Measurements from ENCODE around the gene AGR2.
"Not testable (repeated sequence)": the region's sequence is repeated elsewhere in the genome, so short reads cannot be mapped to it uniquely, and the experiment has no call there.

Gene AGR2

DNA sequence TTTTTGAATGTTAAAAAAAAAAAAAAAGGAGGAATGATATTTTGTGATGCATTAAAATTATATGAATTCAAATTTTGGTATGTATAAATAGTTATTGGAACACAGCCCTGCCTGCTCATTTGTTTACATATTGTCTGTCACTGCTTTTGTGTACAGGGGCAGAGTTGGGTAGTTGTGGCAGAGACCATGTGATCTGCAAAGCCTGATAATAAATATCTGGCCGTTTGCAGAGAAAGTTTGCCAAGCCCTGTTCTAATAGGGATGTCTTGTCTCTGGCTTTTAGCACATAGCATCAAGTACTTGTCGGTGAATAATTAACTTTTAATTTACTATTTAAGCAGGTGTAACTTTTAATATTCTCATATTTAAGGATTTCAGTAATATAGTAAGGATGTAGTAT is 31.5 kb downstream of the AGR2 start:
- DNase-seq = no peak

GRCh38 chr7:16770657-16771329 is 34.0 kb downstream of the AGR2 start:
- DNase-seq = no peak

DNA sequence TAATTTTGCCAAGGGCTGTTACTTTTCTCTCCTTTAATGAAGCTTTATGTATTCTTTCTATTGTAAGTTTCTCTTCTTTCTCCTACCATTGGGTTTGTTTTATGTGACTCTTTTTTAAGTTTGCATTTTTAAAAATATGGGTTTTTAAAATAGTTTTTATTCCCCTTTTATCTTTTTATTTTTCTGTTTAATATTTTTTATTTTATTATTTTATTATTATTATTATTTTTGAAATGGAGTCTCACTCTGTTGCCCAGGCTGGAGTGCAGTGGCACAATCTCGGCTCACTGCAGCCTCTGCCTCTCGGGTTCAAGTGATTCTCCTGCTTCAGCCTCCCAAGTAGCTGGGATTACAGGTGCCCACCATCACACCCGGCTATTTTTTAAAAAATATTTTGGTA is 34.8 kb downstream of the AGR2 start:
- DNase-seq = not testable (repeated sequence)

DNA sequence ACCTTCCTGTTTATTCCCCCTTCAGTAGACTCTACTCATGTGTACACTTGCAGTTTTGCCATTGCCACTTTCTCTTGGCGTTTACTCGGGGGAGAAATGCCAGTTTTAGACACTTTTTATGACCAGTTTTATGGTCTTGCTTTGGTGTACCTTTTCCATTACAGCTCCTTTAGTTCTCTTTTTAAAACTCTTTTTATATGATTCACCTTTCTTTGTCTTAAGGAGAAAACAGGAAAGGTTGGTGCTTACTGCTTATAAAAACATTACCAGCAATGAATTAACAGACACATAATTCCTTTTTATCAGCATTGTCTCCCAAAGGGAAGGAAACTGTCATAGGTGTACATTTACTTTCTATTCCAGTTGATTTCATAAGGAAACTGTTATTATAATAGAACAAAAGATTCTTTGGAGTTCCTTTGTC is 39.4 kb downstream of the AGR2 start:
- DNase-seq = no peak

GRCh38 chr7:16764942-16765341 is 39.9 kb downstream of the AGR2 start:
- DNase-seq = no peak

- no peak for DNase-seq
Measured at GRCh38 chr7:16762177-16762576, 42.6 kb downstream of the AGR2 start.

- no peak for DNase-seq
Measured at GRCh38 chr7:16759840-16760239, 45.0 kb downstream of the AGR2 start.

- no peak for DNase-seq
Measured at GRCh38 chr7:16758631-16759611, 45.9 kb downstream of the AGR2 start.

DNA sequence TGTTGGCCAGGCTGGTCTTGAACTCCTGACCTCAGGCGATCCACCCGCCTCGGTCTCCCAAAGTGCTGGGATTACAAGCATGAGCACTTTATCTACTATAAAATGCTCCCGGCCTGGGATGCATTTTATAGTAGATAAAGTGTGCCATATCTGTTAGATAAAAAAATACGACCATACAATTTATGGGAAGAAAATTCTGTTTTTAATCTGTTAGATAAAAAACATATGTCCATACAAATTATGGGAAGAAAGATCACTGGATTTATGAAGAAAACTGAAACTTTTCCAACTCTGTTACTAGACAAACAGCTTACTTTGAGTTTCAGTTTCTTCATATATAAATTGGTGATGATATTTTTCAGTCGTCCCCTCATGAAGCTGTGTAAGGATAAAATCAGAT is 46.8 kb downstream of the AGR2 start:
- DNase-seq = no peak

GRCh38 chr7:16755397-16755796 is 49.4 kb downstream of the AGR2 start:
- no peak for DNase-seq

DNA sequence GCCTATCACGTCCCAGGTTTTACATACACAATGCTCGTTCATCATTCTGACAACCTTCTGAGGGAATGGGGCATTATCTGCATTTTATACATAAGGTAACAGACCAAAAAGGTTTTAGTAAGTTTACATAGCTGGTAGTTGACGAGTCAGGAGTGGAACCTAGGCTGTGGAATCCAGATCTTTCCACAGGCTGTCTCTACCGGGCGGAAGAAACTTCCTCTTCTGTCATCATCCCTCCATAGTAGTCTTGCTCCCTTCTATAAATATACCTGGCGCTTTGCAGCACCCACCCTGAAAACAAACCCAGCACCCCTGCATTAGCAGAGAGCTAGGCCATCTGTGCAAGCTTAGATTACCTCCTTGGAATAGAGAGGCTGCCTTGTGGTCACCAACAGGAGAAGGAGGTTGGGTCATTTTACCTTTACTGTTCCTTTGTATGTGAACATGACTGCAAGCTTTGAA is 49.9 kb downstream of the AGR2 start:
- DNase-seq = no peak

DNA sequence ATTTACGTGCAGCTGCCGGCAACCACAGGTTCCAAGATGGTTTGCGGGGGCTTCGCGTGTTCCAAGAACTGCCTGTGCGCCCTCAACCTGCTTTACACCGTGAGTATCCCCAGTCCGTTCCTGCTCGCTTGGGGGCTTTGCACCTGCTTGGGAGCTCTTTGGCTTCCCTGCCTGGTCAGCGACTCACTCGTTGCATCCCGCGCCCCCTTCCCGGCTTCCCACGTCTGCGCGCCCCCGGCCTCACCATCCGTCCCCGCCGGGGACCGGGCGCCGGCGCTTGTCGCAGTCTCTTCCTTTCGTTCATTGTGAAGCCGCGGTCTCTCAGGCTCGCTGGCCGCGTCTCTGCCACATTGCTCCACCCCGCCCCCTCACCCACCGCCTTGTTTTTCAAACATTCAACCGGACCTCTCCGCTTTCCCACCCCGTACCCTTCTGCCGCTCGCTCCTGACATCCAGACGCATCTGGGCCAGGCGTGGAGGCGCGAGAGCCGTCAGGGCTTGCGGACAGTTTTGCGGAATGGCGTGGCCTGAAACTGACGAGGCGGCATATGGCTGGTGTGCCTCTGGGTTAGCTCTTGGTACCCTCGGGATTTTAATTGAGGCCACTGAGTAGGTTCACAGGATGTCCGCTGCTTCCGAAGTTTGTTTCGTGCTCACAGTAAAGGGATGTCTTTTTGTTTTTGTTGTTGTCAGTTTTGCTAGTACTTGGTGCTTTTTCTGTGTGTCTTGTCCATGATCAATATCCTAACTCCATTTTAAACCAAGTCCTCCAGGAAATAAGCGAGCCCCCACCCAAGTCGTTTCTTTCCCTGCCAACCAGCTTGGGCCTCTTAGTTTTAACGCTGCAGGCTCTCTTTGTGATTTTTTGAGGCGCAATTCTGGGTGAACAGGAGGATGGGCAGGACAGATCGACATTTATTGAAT is 50.6 kb downstream of the AGR2 start:
- no peak for DNase-seq

DNA sequence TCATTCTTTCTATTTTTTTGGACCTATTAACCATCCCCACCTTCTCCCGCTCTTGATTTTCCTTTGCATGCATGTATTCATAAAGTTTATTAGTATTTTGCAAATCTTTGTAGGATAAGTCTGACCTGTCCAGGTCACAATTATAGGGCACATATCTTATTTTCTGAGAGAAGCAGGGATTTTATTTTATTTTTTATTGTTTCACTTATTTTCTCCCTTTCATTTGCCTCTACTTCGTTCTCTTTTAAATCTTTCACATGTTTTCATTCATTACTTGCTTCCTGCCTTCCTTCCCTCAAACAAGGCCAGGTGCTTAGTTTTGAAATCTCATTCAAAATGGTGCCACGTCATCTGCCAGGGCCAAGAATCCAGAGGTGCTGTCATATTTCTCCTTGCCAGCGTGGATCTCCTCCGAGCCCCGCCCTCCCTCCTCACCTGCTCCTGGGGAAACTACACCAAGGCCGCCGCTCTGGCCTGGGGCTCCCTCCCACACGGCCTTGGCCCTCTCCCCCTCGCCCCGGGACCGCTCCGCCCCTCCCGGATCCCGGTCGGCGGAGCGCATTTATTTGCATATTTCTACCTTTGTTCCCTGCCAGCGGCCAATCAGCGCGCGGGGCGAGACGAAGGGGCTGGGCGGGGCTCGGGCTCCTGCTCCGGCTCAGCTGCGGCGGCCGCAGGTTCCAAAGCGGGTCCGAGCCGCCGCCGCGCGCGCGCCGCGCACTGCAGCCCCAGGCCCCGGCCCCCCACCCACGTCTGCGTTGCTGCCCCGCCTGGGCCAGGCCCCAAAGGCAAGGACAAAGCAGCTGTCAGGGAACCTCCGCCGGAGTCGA is 51.5 kb downstream of the AGR2 start, which contains the start of gene TSPAN13:
Gene TSPAN13, plus strand, starts transcription at position 654 of the 830 bp plus-strand sequence. CDS start 213 bp downstream, outside the sequence.
- peak; percentile 45 for DNase-seq

DNA sequence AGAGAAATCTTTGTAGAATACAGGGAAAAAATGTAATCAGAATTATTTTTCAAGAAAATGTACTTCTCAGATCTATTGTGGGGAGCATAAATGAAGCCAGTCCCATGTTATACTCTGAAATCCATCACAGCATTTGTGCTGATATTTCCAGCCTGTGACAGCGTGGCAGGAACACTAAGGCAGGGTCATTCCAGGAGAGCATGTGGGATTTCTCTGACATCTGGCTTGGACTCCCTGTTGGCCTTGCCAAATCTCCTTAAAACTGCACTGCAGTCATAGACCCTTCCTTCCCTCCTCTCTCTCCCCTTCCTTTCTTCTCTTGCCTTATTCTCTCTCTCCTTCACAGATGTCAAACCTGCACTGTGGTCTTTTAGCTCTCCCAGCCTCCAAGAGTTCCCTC is 57.7 kb downstream of the AGR2 start:
- DNase-seq = no peak

DNA sequence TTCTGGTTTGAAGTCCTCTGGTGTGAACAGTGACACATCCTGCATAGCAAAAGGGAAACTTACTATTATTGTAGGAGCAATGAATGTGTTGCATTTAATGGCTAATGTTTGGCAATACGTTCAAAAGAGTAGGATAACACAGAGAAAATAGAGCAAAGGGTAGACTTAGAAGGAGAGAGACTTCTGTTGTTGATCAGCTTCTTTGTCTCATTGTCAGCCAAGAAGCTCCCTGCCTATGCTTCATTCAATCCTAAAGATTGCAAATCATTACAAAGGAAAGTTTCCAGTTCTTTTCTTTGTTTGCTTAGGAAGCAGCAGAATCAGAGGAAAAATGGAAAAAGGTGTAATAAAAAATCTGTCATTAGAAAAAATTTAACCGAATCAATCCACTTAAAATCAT is 59.2 kb downstream of the AGR2 start:
- no peak for DNase-seq

DNA sequence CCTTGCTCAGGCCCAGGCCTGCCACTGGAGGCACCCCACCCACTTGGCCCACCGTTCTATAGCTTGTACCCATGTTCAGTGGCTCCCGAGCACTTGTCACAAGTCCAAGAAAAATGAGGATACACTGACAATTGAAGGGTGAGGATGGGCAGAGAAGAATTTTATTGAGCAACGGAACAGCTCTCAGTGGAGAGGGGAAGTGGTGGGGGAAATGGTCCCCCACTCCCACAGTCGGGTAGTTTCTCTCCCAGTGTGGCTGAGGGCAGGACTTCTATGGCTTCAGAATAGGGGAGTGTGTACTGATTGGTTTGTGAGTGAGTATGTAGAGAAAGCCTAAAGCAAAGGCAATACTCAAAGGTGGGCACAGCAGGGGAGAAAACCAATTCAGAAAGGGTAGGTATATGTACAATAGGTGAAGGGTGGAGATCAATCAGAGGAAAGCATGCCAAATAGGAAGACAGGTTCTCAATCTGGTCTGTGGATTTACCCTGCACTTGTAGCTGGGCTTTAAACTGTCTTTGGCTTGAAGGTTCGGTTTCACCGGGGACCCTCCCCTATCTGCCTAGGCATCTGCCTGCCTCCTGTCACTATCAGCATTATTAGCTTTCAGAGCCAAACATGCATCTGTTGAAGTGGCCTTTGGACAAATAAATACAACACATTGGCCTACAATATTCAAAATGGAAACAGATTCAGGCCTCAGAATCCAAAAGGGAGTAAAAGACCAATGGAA is 60.1 kb downstream of the AGR2 start:
- DNase-seq = no peak

DNA sequence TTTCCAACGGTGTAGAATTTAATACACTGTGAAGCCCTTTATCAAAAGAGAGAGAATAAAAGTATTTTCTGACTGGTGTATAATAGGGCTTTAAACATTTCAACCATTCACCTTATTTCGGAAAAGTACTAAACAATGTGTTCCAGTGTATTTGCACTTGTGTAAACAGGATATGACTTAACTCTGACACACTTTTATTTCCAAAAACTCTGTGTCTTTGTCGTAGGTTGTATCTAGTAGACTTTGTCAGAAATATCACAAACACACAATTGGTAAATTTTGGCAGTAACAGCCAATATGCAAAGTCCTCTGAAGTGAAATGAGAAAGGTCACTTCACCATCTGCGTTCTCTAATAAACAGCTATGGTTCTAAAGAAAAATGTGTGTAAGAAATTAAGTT is 61.6 kb downstream of the AGR2 start:
- DNase-seq = no peak

- no peak for DNase-seq
Measured at GRCh38 chr7:16742547-16742946, 62.3 kb downstream of the AGR2 start.

All from CD4-positive, alpha-beta T cell treated with Interleukin-12 subunit alpha and Interleukin-12 subunit beta, for 1 hour (primary cell).